ENCODE data around the gene MCM9.

- TF ChIP-seq CTCF (IDR thresholded peaks at IDR 0.05) (no peak), POLR2A (IDR thresholded peaks at IDR 0.05) (no peak)
Observed at GRCh38 chr6:118982575-118982911, 47.6 kb upstream of the MCM9 start.

All from body of pancreas (tissue), 4 donors.